HG02870 (cell line): Measurements from ENCODE around the gene EXOC2.
"Not testable (repeated sequence)": the region's sequence is repeated elsewhere in the genome, so short reads cannot be mapped to it uniquely, and the experiment has no call there.

ENCODE experiments used
- ATAC-seq: cut with Tn5 transposase; IDR thresholded peaks from one replicate; pipeline ENCODE4 v1.9.1; 2021; ENCODE audit warnings: mild to moderate bottlenecking, moderate library complexity; ENCODE audit not compliant: unreplicated experiment

EXOC2 gene

GRCh38 chr6:710601-711571 is 17.9 kb upstream of the EXOC2 start:
- peak; percentile 87 for ATAC-seq

- no peak for ATAC-seq
Measured at GRCh38 chr6:709471-710056, 16.6 kb upstream of the EXOC2 start.

GRCh38 chr6:708237-708598 is 15.3 kb upstream of the EXOC2 start:
- no peak for ATAC-seq

- no peak for ATAC-seq
Measured at GRCh38 chr6:707576-708236, 14.8 kb upstream of the EXOC2 start.

GRCh38 chr6:706819-707381 is 14.0 kb upstream of the EXOC2 start:
- no peak for ATAC-seq

- no peak for ATAC-seq
Measured at GRCh38 chr6:706146-706545, 13.2 kb upstream of the EXOC2 start.

GRCh38 chr6:705047-705446 is 12.1 kb upstream of the EXOC2 start:
- no peak for ATAC-seq

GRCh38 chr6:704046-704445 is 11.1 kb upstream of the EXOC2 start:
- ATAC-seq, result no peak

GRCh38 chr6:703552-703951 is 10.6 kb upstream of the EXOC2 start:
- no peak for ATAC-seq

- ATAC-seq, result no peak
Measured at GRCh38 chr6:701700-702479, 9.0 kb upstream of the EXOC2 start.

- no peak for ATAC-seq
Measured at GRCh38 chr6:701215-701614, 8.3 kb upstream of the EXOC2 start.

- no peak for ATAC-seq
Measured at GRCh38 chr6:700490-700889, 7.6 kb upstream of the EXOC2 start.

GRCh38 chr6:699319-699718 is 6.4 kb upstream of the EXOC2 start:
- no peak for ATAC-seq

GRCh38 chr6:694431-695126 is 1.6 kb upstream of the EXOC2 start:
- not testable (repeated sequence) for ATAC-seq

GRCh38 chr6:693723-694009 is 727 bp upstream of the EXOC2 start:
- no peak for ATAC-seq

- peak; percentile 86 for ATAC-seq
Measured at GRCh38 chr6:692356-692851, 535 bp downstream of the EXOC2 start.

GRCh38 chr6:689223-689622 is 3.7 kb downstream of the EXOC2 start:
- no peak for ATAC-seq

GRCh38 chr6:686497-686896 is 6.4 kb downstream of the EXOC2 start:
- ATAC-seq, result no peak

- ATAC-seq, result peak; percentile 88
Measured at GRCh38 chr6:684831-685636, 7.9 kb downstream of the EXOC2 start.
